Activated CD4-positive, alpha-beta T cell treated with anti-CD3 and anti-CD28 coated beads for 36 hours (primary cell): ENCODE measurements around the gene P3H2. TPM values are rescaled to one million over a fixed set of nuclear protein-coding genes. Genes with fewer than 3 reads are reported as not detected.
A peak's percentile ranks its signal among the peaks of the same experiment; 100 is the strongest.

Source experiments
- ATAC-seq: fragments of 200-7000 bp; cut with Tn5 transposase; one replicate; pipeline ENCODE4 v1.10.0; 2021; ENCODE audit warnings: mild to moderate bottlenecking, moderate library complexity
- CTCF ChIA-PET: fragments of 350-600 bp; sonication (Branson Sonifier 250); formaldehyde crosslinking; loops from one replicate; lab custom pipeline; 2021; ENCODE audit warnings: antibody characterized with exemption; lab: Charles Lee
- POLR2A ChIA-PET: fragments of 350-600 bp; sonication (Branson Sonifier 250); formaldehyde crosslinking; loops from one replicate; lab custom pipeline; 2021; ENCODE audit warnings: antibody characterized with exemption, inconsistent platforms; lab: Charles Lee
- DNase-seq: peaks from one replicate; pipeline ENCODE4 v3.0.0-alpha.2; 2020
- H3K27ac Mint-ChIP-seq: one replicate; pipeline ENCODE4 v1.8.0; 2021; ENCODE audit warnings: mixed read lengths
- H3K27me3 Mint-ChIP-seq: one replicate; pipeline ENCODE4 v1.8.0; 2021; ENCODE audit warnings: mixed read lengths
- H3K36me3 Mint-ChIP-seq: one replicate; pipeline ENCODE4 v1.8.0; 2021; ENCODE audit warnings: low read depth, mixed read lengths
- H3K4me1 Mint-ChIP-seq: one replicate; pipeline ENCODE4 v1.8.0; 2021; ENCODE audit warnings: mixed read lengths
- H3K4me3 Mint-ChIP-seq: one replicate; pipeline ENCODE4 v1.8.0; 2021; ENCODE audit warnings: mild to moderate bottlenecking, moderate library complexity, mixed read lengths
- H3K9me3 Mint-ChIP-seq: one replicate; pipeline ENCODE4 v1.8.0; 2021; ENCODE audit warnings: low read depth, mixed read lengths
- intact Hi-C, 2 experiments: fragments of 100-400 bp; cut with DNase I in 1 of 2; cut with micrococcal nuclease in 1 of 2; formaldehyde crosslinking; loops; one replicate each; pipeline versions ENCODE4 v1.14.2 to v1.15.1; 2022 to 2024; cut with DNase I, micrococcal nuclease
- total RNA-seq, 2 experiments: library from RNA; stranded (reverse); gene quantifications; one replicate each; pipeline ENCODE4 v1.2.3, GENCODE V29; 2021

P3H2 gene
- total RNA-seq, 2 experiments from 2014 or later: not detected

DNA sequence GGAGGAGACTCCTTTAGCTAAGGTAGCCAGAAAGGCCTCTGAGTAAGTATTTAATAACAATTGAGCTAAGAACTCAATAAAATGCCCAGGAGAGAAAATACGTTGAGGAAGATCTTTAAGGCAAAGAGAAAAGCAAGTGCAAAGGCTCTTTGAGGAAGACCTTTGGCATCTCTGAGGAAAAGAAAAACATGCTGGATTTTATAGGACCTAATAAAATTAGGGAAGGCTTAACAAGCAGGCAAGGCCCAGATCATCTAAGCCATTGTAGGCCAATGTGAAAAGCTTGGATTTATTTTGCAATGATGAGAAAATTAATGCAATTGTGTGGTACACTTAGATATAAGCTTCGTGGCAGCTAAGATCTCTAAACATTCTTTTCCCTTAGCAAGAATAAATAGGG lies 75.7 kb downstream of the P3H2 start:
- no peak overlapping the region for H3K27ac Mint-ChIP-seq
- CTCF ChIA-PET: interaction anchor here (0.6 kb wide), 1 partner anchor 97 kb away, joined by 3 read pairs; no protein-coding TSS in a partner anchor
- no peaks in the 10 kb centered on the region for H3K4me1 Mint-ChIP-seq
- no peak for DNase-seq
- intact Hi-C loops: no loop called here
- H3K9me3 Mint-ChIP-seq: no peaks in the 10 kb centered on the region
- H3K36me3 Mint-ChIP-seq: no peaks in the 10 kb centered on the region
- no peak for ATAC-seq
- POLR2A ChIA-PET: interaction anchor here (0.6 kb wide), 1 partner anchor 141 kb away, joined by 3 read pairs; no protein-coding TSS in a partner anchor
- H3K27me3 Mint-ChIP-seq: peaks cover 20% of the 10 kb centered on the region
- no peak overlapping the region for H3K4me3 Mint-ChIP-seq

DNA sequence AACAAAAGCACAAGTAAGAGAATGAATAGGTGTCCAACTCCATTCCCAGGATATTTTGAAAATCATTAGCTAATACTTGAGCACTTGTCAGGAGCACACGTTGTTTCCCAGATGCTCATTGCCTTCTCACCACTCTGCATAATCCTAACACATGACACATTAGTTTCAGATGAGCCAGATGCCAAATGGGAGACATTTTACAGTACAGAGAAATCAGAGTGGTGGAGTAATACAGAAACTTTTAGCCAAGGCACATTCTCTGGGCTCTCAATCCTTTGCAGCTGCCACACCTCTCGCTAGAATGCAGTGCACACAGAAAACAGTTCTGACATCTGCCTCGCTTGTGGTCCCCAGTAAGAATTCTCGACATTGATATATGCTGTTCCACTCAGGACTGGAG lies 76.6 kb downstream of the P3H2 start:
- CTCF ChIA-PET: interaction anchor here (0.5 kb wide), 1 partner anchor 288 kb away, joined by 3 read pairs; no protein-coding TSS in a partner anchor

GRCh38 chr3:190043741-190044140 lies 77.0 kb downstream of the P3H2 start:
- DNase-seq: no peak
- ChIA-PET POLR2A (interaction anchor here (0.7 kb wide), 1 partner anchor 367 kb away, joined by 3 read pairs; no protein-coding TSS in a partner anchor), CTCF (no interaction called here)
- no peak overlapping the region for H3K27ac Mint-ChIP-seq
- no peak for ATAC-seq
- intact Hi-C loops: no loop called here
- H3K27me3 Mint-ChIP-seq: peaks cover 16% of the 10 kb centered on the region
- no peaks in the 10 kb centered on the region for H3K36me3 Mint-ChIP-seq
- H3K9me3 Mint-ChIP-seq: no peaks in the 10 kb centered on the region
- no peaks in the 10 kb centered on the region for H3K4me1 Mint-ChIP-seq
- no peak overlapping the region for H3K4me3 Mint-ChIP-seq

More for the DNA sequence above, 76.6 kb downstream of the P3H2 start:
- DNase-seq: no peak
- H3K36me3 Mint-ChIP-seq: no peaks in the 10 kb centered on the region
- no peak overlapping the region for H3K27ac Mint-ChIP-seq
- peaks cover 19% of the 10 kb centered on the region for H3K27me3 Mint-ChIP-seq
- ATAC-seq: no peak
- H3K9me3 Mint-ChIP-seq: no peaks in the 10 kb centered on the region
- POLR2A ChIA-PET: no interaction called here
- H3K4me3 Mint-ChIP-seq: no peak overlapping the region
- intact Hi-C loops: no loop called here
- no peaks in the 10 kb centered on the region for H3K4me1 Mint-ChIP-seq

DNA sequence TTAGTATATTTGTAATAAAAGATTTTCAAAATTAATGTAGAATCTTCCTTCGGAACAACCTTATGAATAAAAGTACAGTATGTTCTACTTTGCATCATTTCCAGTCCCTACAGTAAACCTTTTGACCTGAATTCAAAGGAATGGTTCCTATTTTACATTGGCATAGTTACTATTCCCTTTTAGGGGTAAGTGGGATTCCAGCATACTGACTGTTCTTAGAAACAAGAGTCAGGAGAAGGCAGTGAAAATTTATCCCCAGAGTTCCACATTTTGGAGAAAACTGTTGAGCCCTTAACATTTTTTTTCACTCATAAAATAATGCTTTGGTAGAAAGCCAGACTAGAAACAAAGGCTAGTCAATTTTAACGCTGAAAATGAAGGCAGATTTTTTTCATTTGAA lies 78.1 kb downstream of the P3H2 start:
- Mint-ChIP-seq H3K36me3 (no peaks in the 10 kb centered on the region), H3K4me3 (no peak overlapping the region), H3K27me3 (peaks cover 21% of the 10 kb centered on the region), H3K4me1 (no peaks in the 10 kb centered on the region), H3K27ac (no peak overlapping the region), H3K9me3 (no peaks in the 10 kb centered on the region)
- ChIA-PET POLR2A (no interaction called here), CTCF (no interaction called here)
- intact Hi-C loops: no loop called here
- DNase-seq: no peak
- no peak for ATAC-seq

GRCh38 chr3:190041333-190042041 lies 79.2 kb downstream of the P3H2 start:
- H3K27ac Mint-ChIP-seq: no peak overlapping the region
- POLR2A ChIA-PET: no interaction called here
- intact Hi-C loops: no loop called here
- no peak overlapping the region for H3K4me3 Mint-ChIP-seq
- DNase-seq: no peak
- CTCF ChIA-PET: interaction anchor here (0.8 kb wide), 1 partner anchor 27 kb away, joined by 3 read pairs; no protein-coding TSS in a partner anchor
- ATAC-seq: no peak
- H3K9me3 Mint-ChIP-seq: no peaks in the 10 kb centered on the region
- no peaks in the 10 kb centered on the region for H3K36me3 Mint-ChIP-seq
- H3K27me3 Mint-ChIP-seq: peaks cover 19% of the 10 kb centered on the region
- H3K4me1 Mint-ChIP-seq: no peaks in the 10 kb centered on the region

GRCh38 chr3:190040145-190040544 lies 80.6 kb downstream of the P3H2 start:
- no peaks in the 10 kb centered on the region for H3K4me1 Mint-ChIP-seq
- intact Hi-C loops: no loop called here
- H3K27me3 Mint-ChIP-seq: peaks cover 15% of the 10 kb centered on the region
- ATAC-seq: no peak
- no peak for DNase-seq
- H3K9me3 Mint-ChIP-seq: no peaks in the 10 kb centered on the region
- H3K4me3 Mint-ChIP-seq: no peak overlapping the region
- ChIA-PET POLR2A (no interaction called here), CTCF (interaction anchor here (0.9 kb wide), 1 partner anchor 31 kb away, joined by 3 read pairs; no protein-coding TSS in a partner anchor)
- no peak overlapping the region for H3K27ac Mint-ChIP-seq
- no peaks in the 10 kb centered on the region for H3K36me3 Mint-ChIP-seq

- POLR2A ChIA-PET: no interaction called here
- Mint-ChIP-seq H3K9me3 (no peaks in the 10 kb centered on the region), H3K36me3 (no peaks in the 10 kb centered on the region), H3K4me3 (no peak overlapping the region), H3K27ac (no peak overlapping the region), H3K27me3 (peaks cover 15% of the 10 kb centered on the region), H3K4me1 (no peaks in the 10 kb centered on the region)
- CTCF ChIA-PET: interaction anchor here (0.6 kb wide), 1 partner anchor 341 kb away, joined by 5 read pairs; no protein-coding TSS in a partner anchor
- intact Hi-C loops: no loop called here
- peak; percentile 9 for ATAC-seq
- no peak for DNase-seq
Measured at GRCh38 chr3:190038050-190038933, 82.4 kb downstream of the P3H2 start.

DNA sequence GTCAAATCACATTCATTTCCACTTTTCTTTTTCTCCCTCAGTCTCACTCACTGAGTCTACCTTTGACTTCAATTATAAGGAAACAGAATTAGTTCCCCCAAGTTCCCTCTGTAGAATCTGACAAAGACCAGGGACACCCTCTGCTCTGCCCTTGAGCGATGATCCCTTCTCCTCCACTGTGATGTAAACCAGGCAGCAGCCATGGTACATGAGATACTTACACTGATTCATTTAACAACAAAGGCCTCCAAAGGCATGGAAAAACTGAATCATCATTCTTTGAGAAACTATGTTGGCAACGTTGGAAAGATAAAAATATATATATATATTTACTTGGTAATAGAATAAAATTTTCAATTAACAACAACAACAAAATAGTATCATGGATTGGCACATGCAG lies 84.1 kb downstream of the P3H2 start:
- DNase-seq (no peak), ATAC-seq (no peak)
- H3K4me3 Mint-ChIP-seq: no peak overlapping the region
- no peak overlapping the region for H3K27ac Mint-ChIP-seq
- H3K36me3 Mint-ChIP-seq: no peaks in the 10 kb centered on the region
- H3K27me3 Mint-ChIP-seq: peaks cover 14% of the 10 kb centered on the region
- no peaks in the 10 kb centered on the region for H3K9me3 Mint-ChIP-seq
- no peaks in the 10 kb centered on the region for H3K4me1 Mint-ChIP-seq
- ChIA-PET CTCF (no interaction called here), POLR2A (no interaction called here)
- intact Hi-C loops: no loop called here

DNA sequence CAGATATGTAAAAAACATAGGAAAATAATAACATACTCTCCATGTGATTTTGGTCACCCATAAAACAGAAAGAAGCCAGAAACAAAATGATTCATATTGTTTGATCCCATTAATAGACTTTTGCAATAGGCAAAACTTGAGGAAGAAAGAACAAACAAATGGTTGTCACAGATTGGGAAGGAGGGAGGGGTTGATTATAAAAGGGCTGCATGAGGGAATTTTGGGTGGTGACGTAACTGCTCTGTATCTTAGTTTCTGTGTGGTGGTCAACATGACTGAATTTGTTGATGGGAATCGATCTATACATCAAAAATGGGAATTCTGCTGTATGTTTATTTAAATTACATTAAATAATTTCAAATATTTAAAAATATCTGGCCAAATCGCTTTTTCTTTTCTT lies 86.3 kb downstream of the P3H2 start:
- H3K27ac Mint-ChIP-seq: no peak overlapping the region
- H3K4me1 Mint-ChIP-seq: no peaks in the 10 kb centered on the region
- H3K36me3 Mint-ChIP-seq: no peaks in the 10 kb centered on the region
- ATAC-seq: no peak
- ChIA-PET CTCF (no interaction called here), POLR2A (no interaction called here)
- peaks cover 11% of the 10 kb centered on the region for H3K27me3 Mint-ChIP-seq
- no peaks in the 10 kb centered on the region for H3K9me3 Mint-ChIP-seq
- no peak overlapping the region for H3K4me3 Mint-ChIP-seq
- DNase-seq: no peak
- intact Hi-C loops: no loop called here

GRCh38 chr3:190032923-190033322 lies 87.8 kb downstream of the P3H2 start:
- ATAC-seq (no peak), DNase-seq (no peak)
- no peak overlapping the region for H3K4me3 Mint-ChIP-seq
- CTCF ChIA-PET: interaction anchor here (1.0 kb wide), 1 partner anchor 8 kb away, joined by 3 read pairs; no protein-coding TSS in a partner anchor
- H3K36me3 Mint-ChIP-seq: no peaks in the 10 kb centered on the region
- POLR2A ChIA-PET: no interaction called here
- intact Hi-C loops: no loop called here
- no peaks in the 10 kb centered on the region for H3K4me1 Mint-ChIP-seq
- H3K27me3 Mint-ChIP-seq: peaks cover 9% of the 10 kb centered on the region
- no peak overlapping the region for H3K27ac Mint-ChIP-seq
- no peaks in the 10 kb centered on the region for H3K9me3 Mint-ChIP-seq

GRCh38 chr3:190031887-190032752 lies 88.6 kb downstream of the P3H2 start:
- POLR2A ChIA-PET: no interaction called here
- no peak for ATAC-seq
- peaks cover 9% of the 10 kb centered on the region for H3K27me3 Mint-ChIP-seq

More at GRCh38 chr3:190031887-190032752, 88.6 kb downstream of the P3H2 start:
- no peaks in the 10 kb centered on the region for H3K9me3 Mint-ChIP-seq
- CTCF ChIA-PET: interaction anchor here (0.7 kb wide), 1 partner anchor 246 kb away, joined by 4 read pairs; no protein-coding TSS in a partner anchor
- H3K4me3 Mint-ChIP-seq: no peak overlapping the region
- H3K36me3 Mint-ChIP-seq: no peaks in the 10 kb centered on the region
- H3K4me1 Mint-ChIP-seq: no peaks in the 10 kb centered on the region
- H3K27ac Mint-ChIP-seq: no peak overlapping the region
- no peak for DNase-seq
- intact Hi-C loops: no loop called here
